Testis (tissue), 3 donors: ENCODE measurements around the gene UNC5B. TPM values are rescaled to one million over a fixed set of nuclear protein-coding genes. Genes with fewer than 3 reads are reported as not detected.

Source experiments
- DNase-seq: peaks from one replicate; pipeline ENCODE4 v3.0.0-alpha.2; 2019
- H3K27ac ChIP-seq, 2 donors: fragments of 200-600 bp; sonication (generic); one replicate each; pipeline ENCODE4 v1.5.1; 2019
- H3K27me3 ChIP-seq: fragments of 200-600 bp; sonication (generic); one replicate; pipeline ENCODE4 v1.5.1; 2019
- H3K36me3 ChIP-seq: fragments of 200-600 bp; sonication (generic); one replicate; pipeline ENCODE4 v1.5.1; 2017; ENCODE audit warnings: low read depth; ENCODE audit errors: missing control alignments
- H3K4me1 ChIP-seq: fragments of 200-600 bp; sonication (generic); one replicate; pipeline ENCODE4 v1.5.1; 2019
- H3K4me3 ChIP-seq, 2 donors: fragments of 200-600 bp; sonication (generic); one replicate each; pipeline ENCODE4 v1.5.1; 2017 to 2019
- H3K9me3 ChIP-seq: fragments of 200-600 bp; sonication (generic); one replicate; pipeline ENCODE4 v1.5.1; 2017
- CTCF ChIP-seq, 3 experiments: fragments of 450-650 bp in 2 of 3; fragments of 200-600 bp in 1 of 3; sonication (generic) in 1 of 3; IDR thresholded peaks; one replicate each; pipeline ENCODE4 v1.5.1; 2016 to 2019; ENCODE audit warnings: antibody characterized with exemption in 3 of 3, mild to moderate bottlenecking in 2 of 3, moderate library complexity in 1 of 3
- POLR2A ChIP-seq: fragments of 450-650 bp; IDR thresholded peaks from one replicate; pipeline ENCODE4 v1.6.1; 2017; ENCODE audit warnings: antibody characterized with exemption, mild to moderate bottlenecking, moderate library complexity
- WGBS, 2 donors: methylation state at CpG; one replicate each; pipeline ENCODE4 v1.1.5; 2018; 5-methylcytosine and 5-hydroxymethylcytosine counted together
- intact Hi-C: fragments of 100-400 bp; cut with DNase I; formaldehyde crosslinking; loops from one replicate; pipeline ENCODE4 v1.15.1; 2023; ENCODE audit warnings: low total_unique reads
- polyA plus RNA-seq: library from polyadenylated mRNA; stranded (reverse); fragments of 350-450 nt; fragmentation: Illumina TruSeq; extraction: RNeasy Lipid Tissue Mini Kit (QIAGEN cat#74804); gene quantifications from one replicate; pipeline ENCODE4 v1.2.3, GENCODE V29; 2014; ENCODE audit warnings: low read depth, low replicate concordance; ENCODE audit not compliant: insufficient read depth
- total RNA-seq, 2 donors: library from RNA; depleted of rRNA; stranded (reverse); fragments of >200 nt; gene quantifications; one replicate each; pipeline ENCODE4 v1.2.3, GENCODE V29; 2016

UNC5B gene
- total and polyA plus RNA-seq, 3 donors from 2014 or later = 14.8 to 44.4 (median 24.4) TPM

GRCh38 chr10:71178880-71179279 is 33.5 kb upstream of the UNC5B start:
- Histone ChIP-seq H3K9me3 (no peaks in the 10 kb centered on the region), H3K36me3 (no peaks in the 10 kb centered on the region), H3K4me3 (no peak overlapping the region), H3K27ac (no peak overlapping the region), H3K27me3 (no peaks in the 10 kb centered on the region), H3K4me1 (no peaks in the 10 kb centered on the region)
- DNase-seq = no peak
- no peak for TF ChIP-seq POLR2A
- no peak for TF ChIP-seq CTCF (IDR thresholded peaks at IDR 0.05)
- 89 to 91% methylated on average over 3 of the region's 3 CpGs for WGBS, 2 donors
- intact Hi-C loops = no loop called here

GRCh38 chr10:71179382-71179781 is 33.0 kb upstream of the UNC5B start:
- no peaks in the 10 kb centered on the region for H3K4me1 ChIP-seq
- DNase-seq = no peak
- no peaks in the 10 kb centered on the region for H3K36me3 ChIP-seq
- H3K27me3 ChIP-seq = no peaks in the 10 kb centered on the region
- intact Hi-C loops = no loop called here
- no peak overlapping the region for H3K27ac ChIP-seq
- TF ChIP-seq POLR2A (no peak), CTCF (IDR thresholded peaks at IDR 0.05) (no peak)
- 82 to 98% methylated on average over 3 of the region's 3 CpGs for WGBS, 2 donors
- H3K9me3 ChIP-seq = no peaks in the 10 kb centered on the region
- no peak overlapping the region for H3K4me3 ChIP-seq

- H3K4me3 ChIP-seq = no peak overlapping the region
- H3K27me3 ChIP-seq = no peaks in the 10 kb centered on the region
- DNase-seq = no peak
- intact Hi-C loops = no loop called here
- WGBS, 2 donors = 85 to 96% methylated on average over 5 to 6 of the region's 6 CpGs
- no peaks in the 10 kb centered on the region for H3K36me3 ChIP-seq
- H3K4me1 ChIP-seq = peaks cover 12% of the 10 kb centered on the region
- H3K9me3 ChIP-seq = no peaks in the 10 kb centered on the region
- no peak overlapping the region for H3K27ac ChIP-seq
- TF ChIP-seq CTCF (IDR thresholded peaks at IDR 0.05) (no peak), POLR2A (no peak)
Observed at GRCh38 chr10:71184421-71184820, 27.9 kb upstream of the UNC5B start.

- Histone ChIP-seq H3K27me3 (no peaks in the 10 kb centered on the region), H3K4me1 (peaks cover 12% of the 10 kb centered on the region), H3K27ac (no peak overlapping the region), H3K36me3 (no peaks in the 10 kb centered on the region), H3K9me3 (no peaks in the 10 kb centered on the region), H3K4me3 (no peak overlapping the region)
- intact Hi-C loops = no loop called here
- WGBS, 2 donors = 76 to 92% methylated on average over 2 to 4 of the region's 4 CpGs
- TF ChIP-seq POLR2A (no peak), CTCF (IDR thresholded peaks at IDR 0.05) (no peak)
- DNase-seq = no peak
Observed at GRCh38 chr10:71185209-71185608, 27.2 kb upstream of the UNC5B start.

- Histone ChIP-seq H3K27ac (no peak overlapping the region), H3K27me3 (no peaks in the 10 kb centered on the region), H3K4me3 (no peak overlapping the region), H3K4me1 (peaks cover 12% of the 10 kb centered on the region), H3K9me3 (no peaks in the 10 kb centered on the region), H3K36me3 (no peaks in the 10 kb centered on the region)
- intact Hi-C loops = no loop called here
- whole genome bisulfite sequencing, 2 donors = 52 to 58% methylated on average over 11 of the region's 11 CpGs
- no peak for DNase-seq
- TF ChIP-seq POLR2A (no peak), CTCF (IDR thresholded peaks at IDR 0.05) (no peak)
Observed at GRCh38 chr10:71187197-71187596, 25.2 kb upstream of the UNC5B start.
